NCI-H146 treated with DMSO at 0.1 percent for 48 hours (cell line): Measurements from ENCODE around the gene USP44.
"Not testable (repeated sequence)": the region's sequence is repeated elsewhere in the genome, so short reads cannot be mapped to it uniquely, and the experiment has no call there.

Source experiments
- DNase-seq: peaks from one replicate; lab custom pipeline; 2025; ENCODE audit not compliant: unreplicated experiment; lab: John Stamatoyannopoulos, UW

The USP44 gene

DNA sequence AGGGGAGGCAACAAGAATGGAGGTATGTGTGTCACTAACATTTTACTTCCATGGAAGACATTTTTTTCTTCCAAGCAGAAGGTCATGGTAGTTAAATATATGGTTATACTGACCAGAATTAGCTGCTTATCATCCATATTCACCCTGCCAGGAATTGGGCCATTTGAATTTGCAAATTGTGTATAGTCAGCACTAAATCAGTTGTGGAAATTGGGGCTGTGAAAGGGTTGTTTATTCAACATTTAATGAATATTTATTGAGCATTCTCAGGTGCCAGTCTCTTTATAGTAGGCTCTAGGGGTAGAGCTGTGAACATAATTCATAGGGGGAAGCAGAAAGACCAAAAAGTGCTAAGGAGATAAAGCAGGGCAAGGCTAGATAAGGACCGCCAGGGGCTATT lies 39.3 kb downstream of the USP44 start:
- DNase-seq, result no peak

DNA sequence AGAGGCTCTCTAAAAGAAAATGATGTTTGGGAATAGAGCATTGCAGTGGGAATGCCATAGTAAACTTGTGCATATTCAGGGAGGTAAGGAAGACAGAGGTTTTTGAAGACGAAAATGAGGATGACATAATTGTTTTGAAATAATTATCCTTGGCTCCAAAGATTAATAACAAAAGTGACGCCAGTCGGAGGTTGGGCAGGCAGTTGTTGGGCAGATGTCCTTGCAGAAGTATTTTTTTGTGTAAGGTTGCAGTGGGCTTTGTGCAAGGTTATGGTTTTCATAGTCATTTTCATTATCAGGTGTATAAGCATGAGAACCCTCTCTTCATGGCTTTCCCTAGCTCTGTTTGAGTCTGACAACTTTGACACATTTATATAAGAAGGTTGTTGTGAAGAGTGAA lies 42.0 kb downstream of the USP44 start:
- no peak for DNase-seq

DNA sequence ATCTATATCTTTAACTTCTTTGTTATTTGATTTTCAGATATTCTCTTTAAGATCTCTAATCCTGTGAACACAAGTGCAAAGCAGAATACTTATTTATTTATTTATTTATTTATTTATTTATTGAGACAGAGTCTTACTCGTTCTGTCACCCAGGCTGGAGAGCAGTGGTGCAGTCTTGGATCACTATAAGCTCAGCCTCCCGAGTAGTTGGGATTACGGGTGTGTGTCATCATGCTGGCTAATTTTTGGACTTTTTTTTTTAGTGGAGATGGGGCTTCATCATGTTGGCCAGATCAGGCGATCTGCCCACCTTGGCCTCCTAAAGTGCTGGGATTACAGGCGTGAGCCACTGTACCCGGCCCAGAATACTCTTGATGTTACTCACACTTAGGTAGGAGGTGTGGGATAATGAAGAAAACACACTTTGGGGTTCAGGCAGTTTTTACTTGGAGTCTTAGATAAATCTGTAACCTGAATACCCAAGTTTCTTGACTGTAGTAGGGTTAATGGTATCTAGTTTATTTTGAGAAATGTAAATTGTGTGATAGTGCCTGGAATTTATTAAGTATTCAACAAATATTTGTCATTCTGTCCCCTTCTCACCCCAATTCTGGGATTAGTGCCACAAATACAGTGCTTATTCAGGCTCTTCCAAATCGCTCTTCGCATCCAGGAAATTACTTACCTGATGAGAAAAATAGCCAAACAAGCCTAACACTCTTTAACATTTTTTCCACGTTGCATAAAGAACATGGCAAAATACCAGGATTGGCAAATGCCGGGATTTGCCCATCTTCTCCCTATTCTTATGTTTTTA lies 44.4 kb downstream of the USP44 start:
- DNase-seq, result no peak

DNA sequence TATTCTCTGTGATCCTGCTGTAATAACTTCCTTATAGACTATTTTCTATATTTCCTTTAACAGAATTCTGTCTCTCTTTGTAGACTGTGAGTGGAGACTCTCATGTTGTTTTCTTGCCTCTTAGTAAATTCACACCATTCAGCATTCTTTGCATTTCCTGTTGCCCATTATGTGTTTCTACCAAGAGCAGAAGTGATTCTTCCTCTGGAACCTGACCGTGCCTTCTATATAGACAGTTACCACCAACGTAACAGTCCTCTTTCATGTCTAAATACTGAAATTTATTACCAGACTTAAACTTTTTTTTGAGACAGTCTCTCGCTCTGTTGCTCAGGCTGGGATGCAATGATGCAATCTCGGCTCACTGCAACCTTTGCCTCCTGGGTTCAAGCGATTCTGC lies 46.2 kb downstream of the USP44 start:
- DNase-seq, result no peak

DNA sequence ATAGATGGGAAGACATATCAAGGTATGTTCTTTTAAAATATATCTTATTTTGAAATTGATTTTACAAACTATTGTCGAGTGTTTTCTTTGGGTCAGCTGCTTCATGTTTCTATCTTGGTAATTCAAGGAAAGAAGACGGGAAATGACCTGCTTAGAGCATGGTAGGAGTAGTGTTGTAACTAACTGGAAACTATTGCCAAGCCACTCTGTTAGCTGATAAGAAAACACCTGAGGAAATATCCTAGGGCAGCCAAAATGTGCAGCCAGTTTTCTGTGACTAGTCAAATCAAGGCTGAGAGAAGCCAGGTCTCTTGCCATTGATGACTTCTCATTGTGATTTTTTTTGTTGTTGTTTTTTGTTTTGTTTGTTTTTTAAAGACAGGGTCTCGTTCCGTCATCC lies 47.1 kb downstream of the USP44 start:
- DNase-seq, result no peak

DNA sequence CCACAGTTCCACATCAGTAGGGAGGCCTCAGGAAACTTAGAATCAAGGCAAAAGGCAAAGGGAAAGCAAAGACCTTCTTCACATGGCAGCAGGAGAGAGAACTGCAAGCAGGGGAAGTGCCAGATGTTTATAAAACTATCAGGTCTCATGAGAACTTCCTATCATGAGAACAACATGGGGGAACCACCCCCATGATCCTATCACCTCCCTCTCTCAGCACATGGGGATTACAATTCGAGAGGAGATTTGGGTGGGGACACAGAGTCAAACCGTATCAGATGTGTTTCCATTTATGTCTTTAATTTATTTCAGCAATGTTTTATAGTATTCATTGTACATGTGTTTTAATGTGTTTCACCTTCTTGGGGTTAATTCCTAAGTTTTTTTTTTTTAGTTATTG lies 51.5 kb downstream of the USP44 start:
- DNase-seq, result no peak

DNA sequence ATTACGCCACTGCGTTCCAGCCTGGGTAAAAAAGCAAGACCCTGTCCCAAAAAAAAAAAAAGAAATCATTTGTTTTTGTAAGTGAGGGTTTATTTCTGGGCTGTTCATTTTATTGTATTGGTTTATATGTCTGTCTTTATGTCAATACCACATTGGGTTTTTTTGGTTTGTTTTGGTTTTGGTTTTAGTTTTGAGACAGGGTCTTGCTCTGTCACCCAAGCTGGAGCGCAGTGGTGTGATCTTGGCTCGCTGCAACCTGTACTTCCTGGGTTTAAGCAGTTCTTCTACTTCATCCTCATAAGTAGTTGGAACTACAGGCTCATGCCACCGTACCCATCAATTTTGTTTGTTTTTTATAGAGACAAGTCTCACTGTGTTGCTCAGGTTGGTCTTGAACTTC lies 52.3 kb downstream of the USP44 start:
- no peak for DNase-seq

DNA sequence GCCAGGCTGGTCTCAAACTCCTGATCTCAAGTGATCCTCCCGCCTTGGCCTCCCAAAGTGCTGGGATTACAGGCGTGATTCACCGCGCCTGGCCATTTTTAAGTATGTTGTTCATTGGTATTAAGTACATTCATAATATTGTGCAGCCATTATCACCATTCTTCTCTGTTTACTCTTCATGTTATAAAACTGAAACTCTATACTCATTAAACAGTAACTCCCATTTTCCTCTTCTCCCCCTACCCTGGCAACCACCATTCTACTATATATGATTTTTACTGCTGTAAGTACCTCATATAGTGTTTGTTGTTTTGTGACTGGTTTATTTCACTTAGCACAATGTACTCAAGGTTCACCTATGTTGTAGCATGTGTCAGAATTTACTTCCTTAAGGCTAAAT lies 54.2 kb downstream of the USP44 start:
- no peak for DNase-seq

DNA sequence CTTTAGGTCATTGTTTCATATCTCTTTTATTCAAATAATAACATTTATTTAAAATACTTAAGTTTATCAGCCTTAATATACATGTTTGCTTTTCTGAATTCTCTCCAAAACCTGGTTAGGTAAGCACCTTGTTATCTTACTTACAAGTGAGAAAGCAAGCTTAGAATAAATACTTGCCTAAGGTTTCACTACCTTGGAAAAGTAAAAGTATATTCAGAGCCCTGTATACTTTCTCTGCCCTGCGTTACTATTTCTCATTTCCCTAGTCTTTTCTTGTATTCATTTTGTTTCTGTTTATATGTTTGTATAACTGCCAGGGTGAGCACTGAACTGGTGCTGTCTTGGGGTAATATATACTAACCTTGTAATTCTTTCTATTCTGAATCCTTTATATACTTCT lies 55.8 kb downstream of the USP44 start:
- DNase-seq, result no peak

DNA sequence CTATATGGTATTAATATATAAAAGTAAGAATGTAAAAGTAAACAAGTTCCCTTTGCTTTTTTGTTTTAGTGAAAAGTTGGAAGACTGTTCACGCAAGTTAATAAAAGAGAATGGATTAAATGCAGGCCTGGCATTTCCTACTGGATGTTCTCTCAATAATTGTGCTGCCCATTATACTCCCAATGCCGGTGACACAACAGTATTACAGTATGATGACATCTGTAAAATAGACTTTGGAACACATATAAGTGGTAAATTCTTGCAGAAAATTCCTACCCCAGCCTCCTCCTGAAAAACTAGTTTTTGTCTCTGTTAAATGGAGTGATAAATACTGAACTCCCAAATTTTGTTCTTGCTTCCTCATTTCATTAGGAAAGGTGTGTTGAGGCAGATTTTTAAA lies 56.4 kb downstream of the USP44 start:
- no peak for DNase-seq

DNA sequence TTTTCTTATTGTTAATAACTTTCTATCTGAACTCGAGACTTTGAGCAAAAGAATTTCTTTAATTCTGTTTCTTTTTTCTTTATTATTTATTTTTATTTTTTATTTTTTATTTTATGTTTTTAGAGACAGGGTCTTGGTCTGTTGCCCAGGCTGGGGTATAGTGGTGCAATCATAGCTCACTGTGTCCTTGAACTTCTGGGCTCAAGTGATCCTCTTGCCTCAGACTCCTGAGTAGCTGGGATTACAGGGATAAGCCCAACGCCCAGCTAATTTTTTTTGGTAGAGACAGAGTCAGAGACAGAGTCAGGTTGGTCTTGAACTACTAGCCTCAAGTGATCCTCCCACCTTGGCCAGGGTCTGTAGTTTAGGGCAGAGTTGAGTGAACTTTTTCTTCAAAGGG lies 58.8 kb downstream of the USP44 start:
- DNase-seq, result no peak

DNA sequence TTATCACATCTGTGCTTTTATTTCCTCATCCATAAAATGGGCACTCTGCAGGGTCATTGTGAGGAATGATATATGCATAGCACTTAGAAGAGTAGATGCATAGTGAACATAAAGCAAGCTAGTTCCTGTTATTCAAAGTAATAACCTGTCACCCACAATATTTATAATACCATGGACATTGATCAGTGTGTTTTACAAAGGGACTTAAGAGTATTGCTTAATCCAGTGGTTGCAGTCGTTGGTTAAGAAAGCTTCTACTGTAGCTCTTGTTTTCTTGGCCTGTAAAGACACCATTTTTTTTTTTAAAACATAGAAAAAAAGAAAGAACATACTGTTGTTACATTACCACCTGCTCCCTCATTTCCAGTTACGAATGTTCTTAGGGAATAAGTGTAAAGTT lies 64.3 kb downstream of the USP44 start:
- no peak for DNase-seq

DNA sequence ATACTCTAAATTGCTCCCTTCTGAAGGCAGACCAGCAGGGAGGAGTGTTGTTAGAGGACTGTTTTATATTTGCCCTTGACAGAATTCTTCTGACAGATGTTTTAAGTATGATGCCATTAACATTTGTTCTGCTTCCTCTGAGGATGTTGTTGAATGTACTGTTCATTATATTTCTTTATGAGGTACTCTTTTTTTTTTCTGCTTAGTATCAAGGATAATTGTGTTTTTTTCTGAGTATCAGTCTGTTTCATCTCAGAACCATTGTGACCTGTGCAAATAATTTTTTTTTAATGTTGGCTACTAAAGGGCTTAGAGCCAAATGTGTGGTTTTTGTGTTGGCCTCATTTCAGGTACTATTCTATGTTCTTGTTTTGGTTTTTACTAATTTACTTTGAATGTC lies 66.8 kb downstream of the USP44 start:
- no peak for DNase-seq

DNA sequence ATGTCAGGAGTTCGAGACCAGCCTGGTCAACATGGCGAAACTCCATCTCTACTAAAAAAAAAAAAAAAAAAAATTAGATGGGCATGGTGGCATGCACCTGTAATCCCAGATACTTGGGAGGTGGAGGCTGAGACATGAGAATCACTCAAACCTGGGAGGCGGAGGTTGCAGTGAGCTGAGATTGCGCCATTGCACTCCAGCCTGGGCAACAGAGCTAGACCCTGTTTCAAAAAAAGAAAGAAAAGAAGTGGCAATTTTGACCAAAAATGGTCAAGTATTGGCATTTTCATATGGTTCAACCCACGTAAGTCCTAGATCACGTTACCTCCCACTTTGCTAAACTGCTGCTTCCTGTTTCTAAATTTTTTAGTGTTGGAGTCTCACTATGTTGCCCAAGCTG lies 68.7 kb downstream of the USP44 start:
- not testable (repeated sequence) for DNase-seq

DNA sequence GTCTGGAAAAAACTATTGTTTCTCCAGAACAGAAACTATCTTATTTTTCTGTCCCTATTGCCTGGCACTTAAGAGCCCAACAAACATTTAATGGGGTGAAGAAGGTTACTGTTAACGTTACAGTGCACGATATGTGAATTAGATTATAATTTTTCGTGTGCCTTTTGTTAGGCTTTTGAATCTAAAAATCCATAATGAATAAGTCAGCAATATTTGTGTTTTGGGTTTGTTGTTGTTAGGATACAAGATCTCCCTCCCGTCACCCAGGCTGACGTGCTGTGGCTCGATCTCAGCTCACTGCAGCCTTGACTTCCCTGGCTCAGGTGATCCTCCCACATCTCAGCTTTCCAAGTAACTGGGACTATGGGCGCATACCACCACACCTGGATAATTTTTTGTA lies 69.4 kb downstream of the USP44 start:
- DNase-seq, result no peak

DNA sequence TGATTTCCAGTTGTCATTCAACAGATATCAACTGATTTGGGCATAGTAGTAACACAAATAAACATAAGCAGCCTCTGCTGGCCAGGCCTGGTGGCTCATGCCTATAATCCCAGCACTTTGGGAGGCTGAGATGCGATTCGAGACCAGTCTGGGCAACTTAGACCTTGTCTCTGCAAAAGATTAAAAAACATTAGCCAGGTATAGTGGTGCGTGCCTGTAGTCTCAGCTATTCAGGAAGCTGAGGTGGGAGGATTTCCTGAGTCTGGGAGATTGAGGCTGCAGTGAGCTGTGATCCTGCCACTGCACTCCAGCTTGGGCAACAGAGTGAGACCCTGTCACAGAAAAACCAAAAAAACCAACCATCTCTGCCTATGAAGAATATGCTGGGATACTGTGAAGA lies 70.2 kb downstream of the USP44 start:
- no peak for DNase-seq

DNA sequence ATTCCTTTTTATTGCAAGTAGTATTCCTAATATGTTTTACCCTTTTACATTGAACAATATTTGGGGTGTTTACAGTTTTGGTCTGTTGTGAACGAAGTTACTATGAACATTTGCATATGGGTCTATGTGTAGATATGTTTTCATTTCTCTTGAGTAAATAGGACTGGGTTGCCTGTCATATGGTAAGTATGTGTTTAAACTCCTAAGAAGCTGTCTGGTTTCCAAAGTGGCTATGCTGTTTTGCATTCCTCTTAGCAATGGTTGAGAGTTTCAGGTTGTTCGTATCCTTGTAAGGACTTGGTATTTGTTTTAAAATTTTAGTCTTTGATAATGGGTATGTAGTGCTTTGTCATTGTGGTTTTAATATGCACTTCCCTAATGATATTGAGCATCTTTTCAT lies 71.0 kb downstream of the USP44 start:
- DNase-seq, result no peak

DNA sequence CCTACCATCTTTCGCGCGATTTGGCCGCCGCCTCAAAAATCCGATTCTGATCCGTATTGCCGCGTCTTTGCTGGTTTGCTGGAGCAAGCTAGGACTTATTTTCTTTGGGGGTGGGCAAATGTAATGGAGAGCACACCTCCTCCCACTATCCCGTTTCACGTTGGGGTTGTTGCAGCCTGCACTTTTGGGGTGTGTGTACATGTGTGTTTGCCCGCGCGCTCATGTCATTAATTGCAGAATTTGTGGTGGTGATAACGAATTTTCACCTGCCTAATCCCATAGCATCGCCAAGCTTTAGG lies 76.7 kb downstream of the USP44 start:
- no peak for DNase-seq

DNA sequence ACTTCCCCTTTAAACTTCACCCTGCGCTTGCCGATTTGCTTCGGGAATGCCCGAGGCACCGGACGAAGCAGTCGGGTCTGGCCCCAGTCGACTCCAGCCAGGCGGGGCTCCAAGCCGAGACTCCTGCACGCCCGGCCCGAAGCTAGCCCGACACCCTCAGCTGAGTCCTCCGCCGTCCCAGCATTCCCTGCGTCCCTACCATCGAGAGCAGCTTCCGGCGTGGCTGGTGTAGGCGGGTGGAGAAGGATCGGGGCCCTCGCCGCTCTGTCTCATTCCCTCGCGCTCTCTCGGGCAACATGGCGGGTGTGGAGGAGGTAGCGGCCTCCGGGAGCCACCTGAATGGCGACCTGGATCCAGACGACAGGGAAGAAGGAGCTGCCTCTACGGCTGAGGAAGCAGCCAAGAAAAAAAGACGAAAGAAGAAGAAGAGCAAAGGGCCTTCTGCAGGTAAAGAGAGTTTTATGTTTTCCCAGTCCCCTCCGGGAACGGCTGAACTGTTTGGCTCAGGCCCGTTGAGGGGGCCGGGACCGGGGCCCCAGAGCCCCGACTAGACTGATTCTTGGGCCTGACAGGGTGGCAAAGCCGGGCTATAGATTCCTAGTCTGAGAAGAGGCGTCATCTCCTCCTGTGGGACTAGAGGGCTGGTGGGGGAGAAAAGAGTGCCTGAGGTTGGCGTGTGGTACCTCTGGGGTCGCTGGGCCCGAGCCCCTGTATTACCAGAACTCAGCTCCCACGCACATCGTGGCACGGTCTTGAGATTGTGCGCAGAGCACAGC lies 77.2 kb downstream of the USP44 start, which contains the start of gene METAP2:
TSS of gene METAP2 (plus strand) at position 269 of the 776 bp plus-strand sequence. CDS start at position 297, 28 bp downstream.
- DNase-seq, result peak; percentile 95

DNA sequence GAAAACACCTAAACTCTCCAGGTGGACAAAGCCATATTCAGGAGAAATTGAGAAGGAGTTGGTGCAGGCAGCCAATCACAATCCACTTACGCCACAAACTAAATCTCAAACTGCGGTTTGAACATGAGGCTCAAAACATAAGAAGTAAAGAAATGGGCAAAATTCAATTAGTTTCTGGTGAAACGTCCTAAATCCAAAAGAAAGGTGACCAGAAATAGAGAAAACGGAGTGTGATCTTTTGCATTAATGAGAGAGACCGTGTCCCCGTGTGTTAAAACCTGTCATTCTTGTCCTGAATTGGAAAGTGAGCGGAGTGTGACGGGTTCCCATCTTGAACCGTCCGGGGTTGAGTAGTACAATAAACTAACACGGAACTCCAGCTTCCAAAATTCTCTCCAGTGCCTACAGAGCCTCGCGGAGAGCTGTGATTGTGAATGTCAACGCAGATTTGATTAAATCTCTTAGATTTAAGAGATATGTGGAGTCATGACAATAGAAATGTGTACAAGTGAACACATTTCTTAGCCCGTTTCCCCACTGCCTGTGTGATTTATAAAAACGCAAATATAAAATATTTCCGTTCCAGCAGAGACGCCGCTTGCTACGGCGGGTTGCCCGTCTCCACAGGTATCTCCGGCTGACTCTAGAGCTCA lies 77.9 kb downstream of the USP44 start:
- DNase-seq, result no peak

DNA sequence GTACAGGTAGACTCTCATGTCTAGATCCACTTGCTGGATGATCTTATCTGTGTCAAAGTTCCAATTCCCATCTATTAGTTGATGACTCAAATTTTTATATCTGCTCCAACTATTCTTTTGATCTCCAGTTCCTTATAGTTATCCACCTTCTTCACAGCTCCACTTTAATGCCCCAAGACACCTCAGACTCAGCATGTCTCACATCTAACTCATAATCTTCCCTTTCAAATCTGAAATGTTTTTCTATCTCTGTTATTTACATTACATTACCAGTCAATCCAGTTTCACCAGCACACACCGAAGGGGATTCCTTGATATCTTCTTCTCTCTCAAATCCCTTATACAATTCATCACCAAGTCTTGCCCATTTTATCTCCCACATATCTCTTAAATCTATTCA lies 81.0 kb downstream of the USP44 start:
- DNase-seq, result no peak
